Measurements from ENCODE around the gene STOM. TPM values are rescaled to one million over a fixed set of nuclear protein-coding genes. Genes with fewer than 3 reads are reported as not detected.

Gene STOM
- total RNA-seq, 5 donors from 2014 or later (not counting 1 experiment from before 2014, with no cell fraction given): 24.2 to 73.9 (median 57.8) TPM

- POLR2A ChIA-PET: no interaction called here
- Mint-ChIP-seq H3K36me3 (peaks cover 17% of the 10 kb centered on the region), H3K27me3 (no peaks in the 10 kb centered on the region), H3K9me3 (no peaks in the 10 kb centered on the region), H3K4me3 (no peak overlapping the region), H3K27ac (no peak overlapping the region), H3K4me1 (peaks cover 11 to 14% (median 13%) of the 10 kb centered on the region in 3 donors)
- DNase-seq (no peak), ATAC-seq (replicated peaks in 1 of 4) (no peak)
- CTCF ChIA-PET: interaction anchor here (1.0 to 4.9 kb wide), 4 partner anchors 81 to 562 kb away, joined by 3 to 109 read pairs (median 5); no protein-coding TSS in a partner anchor
- peaks cover 0 to 14% of the 10 kb centered on the region in 2 experiments for H3K4me1 ChIP-seq (ENCODE audit: control insufficient read depth in 1 of 2, extremely low read depth in 1 of 2, insufficient read depth in 2 of 2, low read length in 2 of 2)
- no peak overlapping the region for H3K27ac ChIP-seq (ENCODE audit: low read length)
- H3K9me3 ChIP-seq: no peaks in the 10 kb centered on the region
- H3K4me3 ChIP-seq (ENCODE audit: control insufficient read depth in 1 of 2, extremely low read depth in 1 of 2, low read length in 1 of 2): no peak overlapping the region
- 94% methylated on average over 5 of the region's 11 CpGs for WGBS (ENCODE audit: insufficient coverage)
- H3K36me3 ChIP-seq (ENCODE audit: control insufficient read depth in 2 of 2, extremely low read depth in 1 of 2, insufficient read depth in 1 of 2, low read length in 1 of 2): no peaks in the 10 kb centered on the region
- peaks cover 0 to 2% of the 10 kb centered on the region in 2 experiments for H3K27me3 ChIP-seq (replicated peaks in 1 of 2; ENCODE audit: control insufficient read depth in 2 of 2, extremely low read depth in 1 of 2, insufficient read depth in 2 of 2, low read length in 1 of 2)
Observed at GRCh38 chr9:121316852-121317373, 53.1 kb downstream of the STOM start.

- no peak overlapping the region for H3K4me3 ChIP-seq (ENCODE audit: control insufficient read depth in 1 of 2, extremely low read depth in 1 of 2, low read length in 1 of 2)
- no peak overlapping the region for H3K27ac Mint-ChIP-seq
- peaks cover 11 to 13% (median 13%) of the 10 kb centered on the region in 3 donors for H3K4me1 Mint-ChIP-seq
- ChIA-PET POLR2A (no interaction called here), CTCF (interaction anchor here (0.9 to 1.2 kb wide), 6 partner anchors 33 to 561 kb away, joined by 3 to 5 read pairs (median 4); no protein-coding TSS in a partner anchor)
- H3K27ac ChIP-seq (ENCODE audit: low read length): no peak overlapping the region
- peaks cover 0 to 2% of the 10 kb centered on the region in 2 experiments for H3K27me3 ChIP-seq (replicated peaks in 1 of 2; ENCODE audit: control insufficient read depth in 2 of 2, extremely low read depth in 1 of 2, insufficient read depth in 2 of 2, low read length in 1 of 2)
- DNase-seq (no peak), ATAC-seq (replicated peaks in 1 of 4) (no peak)
- H3K36me3 Mint-ChIP-seq: peaks cover 22% of the 10 kb centered on the region
- no peak overlapping the region for H3K4me3 Mint-ChIP-seq
- no peaks in the 10 kb centered on the region for H3K9me3 Mint-ChIP-seq
- H3K9me3 ChIP-seq: no peaks in the 10 kb centered on the region
- H3K36me3 ChIP-seq (ENCODE audit: control insufficient read depth in 2 of 2, extremely low read depth in 1 of 2, insufficient read depth in 1 of 2, low read length in 1 of 2): no peaks in the 10 kb centered on the region
- H3K4me1 ChIP-seq (ENCODE audit: control insufficient read depth in 1 of 2, extremely low read depth in 1 of 2, insufficient read depth in 2 of 2, low read length in 2 of 2): peaks cover 0 to 13% of the 10 kb centered on the region in 2 experiments
- no CpG with 5 or more reads among the region's 6 CpGs for WGBS (ENCODE audit: insufficient coverage)
- H3K27me3 Mint-ChIP-seq: no peaks in the 10 kb centered on the region
Observed at GRCh38 chr9:121316378-121316777, 53.7 kb downstream of the STOM start.

GRCh38 chr9:121313458-121314152 is 56.4 kb downstream of the STOM start:
- POLR2A ChIA-PET: no interaction called here

GRCh38 chr9:121312169-121312568 is 57.9 kb downstream of the STOM start:
- Histone ChIP-seq H3K27ac (ENCODE audit: low read length) (no peak overlapping the region), H3K9me3 (no peaks in the 10 kb centered on the region), H3K36me3 (ENCODE audit: control insufficient read depth in 2 of 2, extremely low read depth in 1 of 2, insufficient read depth in 1 of 2, low read length in 1 of 2) (peaks cover 0 to 5% of the 10 kb centered on the region in 2 donors), H3K4me3 (ENCODE audit: control insufficient read depth in 1 of 2, extremely low read depth in 1 of 2, low read length in 1 of 2) (no peak overlapping the region), H3K4me1 (ENCODE audit: control insufficient read depth in 1 of 2, extremely low read depth in 1 of 2, insufficient read depth in 2 of 2, low read length in 2 of 2) (no peaks in the 10 kb centered on the region), H3K27me3 (replicated peaks in 1 of 2; ENCODE audit: control insufficient read depth in 2 of 2, extremely low read depth in 1 of 2, insufficient read depth in 2 of 2, low read length in 1 of 2) (no peaks in the 10 kb centered on the region)
- no peaks in the 10 kb centered on the region for H3K4me1 Mint-ChIP-seq
- DNase-seq (no peak), ATAC-seq (replicated peaks in 1 of 4) (no peak)
- WGBS (ENCODE audit: insufficient coverage): 90% methylated on average over 10 of the region's 17 CpGs
- no peak overlapping the region for H3K4me3 Mint-ChIP-seq
- no peak overlapping the region for H3K27ac Mint-ChIP-seq
- peaks cover 27% of the 10 kb centered on the region for H3K36me3 Mint-ChIP-seq
- H3K9me3 Mint-ChIP-seq: no peaks in the 10 kb centered on the region
- ChIA-PET CTCF (no interaction called here), POLR2A (no interaction called here)
- H3K27me3 Mint-ChIP-seq: no peaks in the 10 kb centered on the region

More at GRCh38 chr9:121313458-121314152, 56.4 kb downstream of the STOM start:
- Histone ChIP-seq H3K4me3 (ENCODE audit: control insufficient read depth in 1 of 2, extremely low read depth in 1 of 2, low read length in 1 of 2) (no peak overlapping the region), H3K9me3 (no peaks in the 10 kb centered on the region), H3K4me1 (ENCODE audit: control insufficient read depth in 1 of 2, extremely low read depth in 1 of 2, insufficient read depth in 2 of 2, low read length in 2 of 2) (no peaks in the 10 kb centered on the region), H3K27me3 (replicated peaks in 1 of 2; ENCODE audit: control insufficient read depth in 2 of 2, extremely low read depth in 1 of 2, insufficient read depth in 2 of 2, low read length in 1 of 2) (no peaks in the 10 kb centered on the region), H3K27ac (ENCODE audit: low read length) (no peak overlapping the region), H3K36me3 (ENCODE audit: control insufficient read depth in 2 of 2, extremely low read depth in 1 of 2, insufficient read depth in 1 of 2, low read length in 1 of 2) (peaks cover 0 to 5% of the 10 kb centered on the region in 2 donors)
- H3K27me3 Mint-ChIP-seq: no peaks in the 10 kb centered on the region
- no peaks in the 10 kb centered on the region for H3K4me1 Mint-ChIP-seq
- CTCF ChIA-PET: interaction anchor here in 1 of 2 donors (1.5 kb wide), 1 partner anchor 86 kb away, joined by 3 read pairs; no protein-coding TSS in a partner anchor
- ATAC-seq (replicated peaks in 1 of 4) (no peak), DNase-seq (no peak)
- H3K9me3 Mint-ChIP-seq: no peaks in the 10 kb centered on the region
- WGBS (ENCODE audit: insufficient coverage): 96% methylated on average over 9 of the region's 10 CpGs
- peaks cover 28% of the 10 kb centered on the region for H3K36me3 Mint-ChIP-seq
- no peak overlapping the region for H3K4me3 Mint-ChIP-seq
- H3K27ac Mint-ChIP-seq: no peak overlapping the region

- Histone ChIP-seq H3K27me3 (replicated peaks in 1 of 2; ENCODE audit: control insufficient read depth in 2 of 2, extremely low read depth in 1 of 2, insufficient read depth in 2 of 2, low read length in 1 of 2) (no peaks in the 10 kb centered on the region), H3K4me3 (ENCODE audit: control insufficient read depth in 1 of 2, extremely low read depth in 1 of 2, low read length in 1 of 2) (no peak overlapping the region), H3K4me1 (ENCODE audit: control insufficient read depth in 1 of 2, extremely low read depth in 1 of 2, insufficient read depth in 2 of 2, low read length in 2 of 2) (no peaks in the 10 kb centered on the region), H3K9me3 (no peaks in the 10 kb centered on the region), H3K36me3 (ENCODE audit: control insufficient read depth in 2 of 2, extremely low read depth in 1 of 2, insufficient read depth in 1 of 2, low read length in 1 of 2) (peaks cover 0 to 5% of the 10 kb centered on the region in 2 donors), H3K27ac (ENCODE audit: low read length) (no peak overlapping the region)
- ChIA-PET POLR2A (no interaction called here), CTCF (no interaction called here)
- no peak for DNase-seq
- WGBS (ENCODE audit: insufficient coverage): 88% methylated on average over 9 of the region's 9 CpGs
- ATAC-seq (replicated peaks in 1 of 4): no peak
- Mint-ChIP-seq H3K4me3 (no peak overlapping the region), H3K9me3 (no peaks in the 10 kb centered on the region), H3K4me1 (no peaks in the 10 kb centered on the region), H3K27me3 (no peaks in the 10 kb centered on the region), H3K36me3 (peaks cover 26% of the 10 kb centered on the region), H3K27ac (no peak overlapping the region)
Observed at GRCh38 chr9:121310571-121310970, 59.5 kb downstream of the STOM start.

- Histone ChIP-seq H3K4me3 (ENCODE audit: control insufficient read depth in 1 of 2, extremely low read depth in 1 of 2, low read length in 1 of 2) (no peak overlapping the region), H3K36me3 (ENCODE audit: control insufficient read depth in 2 of 2, extremely low read depth in 1 of 2, insufficient read depth in 1 of 2, low read length in 1 of 2) (peaks cover 0 to 5% of the 10 kb centered on the region in 2 donors), H3K4me1 (ENCODE audit: control insufficient read depth in 1 of 2, extremely low read depth in 1 of 2, insufficient read depth in 2 of 2, low read length in 2 of 2) (no peaks in the 10 kb centered on the region), H3K9me3 (no peaks in the 10 kb centered on the region), H3K27me3 (replicated peaks in 1 of 2; ENCODE audit: control insufficient read depth in 2 of 2, extremely low read depth in 1 of 2, insufficient read depth in 2 of 2, low read length in 1 of 2) (no peaks in the 10 kb centered on the region), H3K27ac (ENCODE audit: low read length) (no peak overlapping the region)
- WGBS (ENCODE audit: insufficient coverage): 91% methylated on average over 5 of the region's 7 CpGs
- Mint-ChIP-seq H3K27ac (no peak overlapping the region), H3K4me1 (no peaks in the 10 kb centered on the region), H3K9me3 (no peaks in the 10 kb centered on the region), H3K4me3 (no peak overlapping the region), H3K36me3 (peaks cover 26% of the 10 kb centered on the region), H3K27me3 (no peaks in the 10 kb centered on the region)
- ATAC-seq (replicated peaks in 1 of 4) (no peak), DNase-seq (no peak)
- ChIA-PET POLR2A (no interaction called here), CTCF (no interaction called here)
Observed at GRCh38 chr9:121309833-121310425, 60.1 kb downstream of the STOM start.
